SK-N-MC (cell line): ENCODE results near the gene ADCY3.

ENCODE experiments used
- EZH2 ChIP-seq: fragments of 200-600 bp; sonication (generic); IDR thresholded peaks from one replicate; pipeline ENCODE4 v1.6.1; 2017; ENCODE audit warnings: antibody characterized with exemption
- FOXP2 ChIP-seq: optimal IDR thresholded peaks from 2 replicates; pipeline ENCODE3; 2011; ENCODE audit warnings: mild to moderate bottlenecking, moderate library complexity; ENCODE audit not compliant: insufficient read depth; ENCODE audit errors: extremely low read length, control extremely low read depth
- POLR2AphosphoS5 ChIP-seq: IDR thresholded peaks from 2 replicates; pipeline ENCODE4 v1.6.1; 2012; ENCODE audit warnings: mild to moderate bottlenecking, low read depth, low read length, borderline replicate concordance

- TF ChIP-seq EZH2: no peak
- TF ChIP-seq POLR2AphosphoS5: no peak
- TF ChIP-seq FOXP2: no peak
Measured at GRCh38 chr2:24788816-24789215, 131.2 kb downstream of the ADCY3 start.
